ENCODE measurements around the gene CLIC4.

Gene CLIC4

GRCh38 chr1:24735156-24735508 lies 10.1 kb upstream of the CLIC4 start:
- no peak for TF ChIP-seq CTCF (IDR thresholded peaks at IDR 0.05; ENCODE audit: insufficient read depth, missing control alignments)
- FAIRE-seq (no peak), DNase-seq (ENCODE audit: insufficient read length, low spot score) (no peak)

GRCh38 chr1:24735509-24736375 lies 9.5 kb upstream of the CLIC4 start:
- no peak for DNase-seq (ENCODE audit: insufficient read length, low spot score)
- TF ChIP-seq CTCF (IDR thresholded peaks at IDR 0.05; ENCODE audit: insufficient read depth, missing control alignments): no peak
- FAIRE-seq: no peak

GRCh38 chr1:24737368-24738117 lies 7.7 kb upstream of the CLIC4 start:
- DNase-seq (ENCODE audit: insufficient read length, low spot score) (no peak), FAIRE-seq (no peak)
- no peak for TF ChIP-seq CTCF (IDR thresholded peaks at IDR 0.05; ENCODE audit: insufficient read depth, missing control alignments)

- no peak for TF ChIP-seq CTCF (IDR thresholded peaks at IDR 0.05; ENCODE audit: insufficient read depth, missing control alignments)
- FAIRE-seq (no peak), DNase-seq (ENCODE audit: insufficient read length, low spot score) (no peak)
Measured at GRCh38 chr1:24739241-24739640, 6.0 kb upstream of the CLIC4 start.

- DNase-seq (ENCODE audit: insufficient read length, low spot score): no peak
- TF ChIP-seq CTCF (IDR thresholded peaks at IDR 0.05; ENCODE audit: insufficient read depth, missing control alignments): no peak
- FAIRE-seq: no peak
Measured at GRCh38 chr1:24742090-24742938, 2.9 kb upstream of the CLIC4 start.

GRCh38 chr1:24743404-24744211 lies 1.6 kb upstream of the CLIC4 start:
- no peak for DNase-seq (ENCODE audit: insufficient read length, low spot score)
- TF ChIP-seq CTCF (IDR thresholded peaks at IDR 0.05; ENCODE audit: insufficient read depth, missing control alignments): no peak
- FAIRE-seq: no peak
